Osteoblast (primary cell): ENCODE measurements around the gene CACNG8. TPM values are rescaled to one million over a fixed set of nuclear protein-coding genes. Genes with fewer than 3 reads are reported as not detected.
A peak's percentile ranks its signal among the peaks of the same experiment; 100 is the strongest.

Experiments
- DNase-seq: peaks from one replicate; pipeline ENCODE4 v3.0.0; 2011; ENCODE audit warnings: low spot score, mixed read lengths; ENCODE audit not compliant: insufficient read length; ENCODE audit errors: missing footprints
- H2AFZ ChIP-seq: 2 replicates; pipeline ENCODE4 v1.6.0; 2011; ENCODE audit warnings: mild to moderate bottlenecking, low read length
- H3K27ac ChIP-seq: 2 replicates; pipeline ENCODE4 v1.5.1; 2011; ENCODE audit warnings: mild to moderate bottlenecking, low read depth, low read length, moderate library complexity
- H3K27me3 ChIP-seq: 2 replicates; pipeline ENCODE4 v1.6.0; 2012; ENCODE audit warnings: mild to moderate bottlenecking, control low read depth, inconsistent platforms, low read length, moderate library complexity; ENCODE audit not compliant: insufficient read depth
- H3K36me3 ChIP-seq: 2 replicates; pipeline ENCODE4 v1.5.1; 2011; ENCODE audit warnings: mild to moderate bottlenecking, low read length, control low read depth, moderate library complexity; ENCODE audit not compliant: insufficient read depth
- H3K4me1 ChIP-seq: 2 replicates; pipeline ENCODE4 v1.5.1; 2011; ENCODE audit warnings: mild to moderate bottlenecking, low read length, control low read depth, moderate library complexity; ENCODE audit not compliant: insufficient read depth
- H3K4me2 ChIP-seq: 2 replicates; pipeline ENCODE4 v1.6.0; 2011; ENCODE audit warnings: mild to moderate bottlenecking, low read length; ENCODE audit not compliant: insufficient read depth
- H3K4me3 ChIP-seq: fragments of 200-600 bp; sonication (generic); 3 replicates; pipeline ENCODE4 v1.5.1; 2012; ENCODE audit warnings: mild to moderate bottlenecking, low read length, inconsistent platforms; ENCODE audit not compliant: insufficient read depth
- H3K79me2 ChIP-seq: 2 replicates; pipeline ENCODE4 v1.6.0; 2012; ENCODE audit warnings: mild to moderate bottlenecking, low read length, control low read depth, inconsistent platforms; ENCODE audit not compliant: insufficient read depth
- H3K9me3 ChIP-seq: 2 replicates; pipeline ENCODE4 v1.5.1; 2011; ENCODE audit warnings: low read depth, low read length, control low read depth
- H4K20me1 ChIP-seq: 2 replicates; pipeline ENCODE4 v1.6.0; 2012; ENCODE audit warnings: mild to moderate bottlenecking, low read length, control low read depth; ENCODE audit not compliant: insufficient read depth
- total RNA-seq: library from RNA; depleted of rRNA; stranded (reverse); fragments of >200 nt; gene quantifications from 2 replicates; pipeline ENCODE4 v1.2.3, GENCODE V29; 2012
- TF ChIP-seq, protein P1 (sequence below): IDR thresholded peaks from 2 replicates; pipeline ENCODE4 v1.5.1; 2011; ENCODE audit warnings: mild to moderate bottlenecking, low read depth, low read length, moderate library complexity; ENCODE audit errors: extremely low read depth

Gene CACNG8
- total RNA-seq, 1 donor, result not detected

DNA sequence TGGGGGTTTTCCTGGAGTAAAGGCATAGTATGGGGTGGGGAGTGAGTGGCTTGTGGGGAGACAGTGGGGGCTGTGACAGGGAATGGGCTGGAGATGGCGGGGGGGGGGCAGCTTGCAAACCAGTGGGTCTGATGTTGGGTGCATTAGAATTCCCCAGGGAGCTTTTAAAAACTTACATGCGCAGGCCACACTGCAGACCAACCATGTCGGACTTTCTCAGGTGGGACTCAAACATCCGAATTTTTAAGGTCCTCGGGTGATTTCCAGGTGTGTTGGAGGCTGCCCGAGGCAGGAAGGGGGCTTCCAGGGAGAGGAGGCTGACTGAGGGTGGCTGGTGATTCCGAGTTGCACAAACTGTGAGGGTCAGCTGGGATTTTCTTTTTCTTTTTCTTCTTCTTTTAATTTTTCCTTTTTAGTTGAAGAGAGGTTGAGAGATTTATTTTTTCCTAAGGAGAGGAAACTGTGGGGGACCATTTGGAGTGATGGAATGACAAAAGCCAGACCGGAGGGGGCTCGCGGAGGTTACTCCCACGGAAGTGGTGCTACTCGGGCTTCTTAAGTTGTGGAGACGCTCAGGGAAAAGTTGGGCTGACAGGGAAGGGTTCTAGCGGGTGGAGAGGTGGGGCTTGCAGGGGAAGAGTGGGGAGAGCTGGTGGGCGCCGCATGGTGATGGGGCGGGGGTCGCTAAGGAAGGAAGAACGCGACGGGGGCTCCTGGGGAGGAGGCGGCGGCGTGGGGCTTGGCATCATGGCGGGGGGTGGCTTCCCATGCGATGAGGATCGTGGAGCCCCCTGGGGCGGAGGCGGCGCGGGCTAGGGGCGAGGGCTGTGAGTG lies 997 bp upstream of the CACNG8 start:
- H3K4me3 ChIP-seq, result no peak overlapping the region

DNA sequence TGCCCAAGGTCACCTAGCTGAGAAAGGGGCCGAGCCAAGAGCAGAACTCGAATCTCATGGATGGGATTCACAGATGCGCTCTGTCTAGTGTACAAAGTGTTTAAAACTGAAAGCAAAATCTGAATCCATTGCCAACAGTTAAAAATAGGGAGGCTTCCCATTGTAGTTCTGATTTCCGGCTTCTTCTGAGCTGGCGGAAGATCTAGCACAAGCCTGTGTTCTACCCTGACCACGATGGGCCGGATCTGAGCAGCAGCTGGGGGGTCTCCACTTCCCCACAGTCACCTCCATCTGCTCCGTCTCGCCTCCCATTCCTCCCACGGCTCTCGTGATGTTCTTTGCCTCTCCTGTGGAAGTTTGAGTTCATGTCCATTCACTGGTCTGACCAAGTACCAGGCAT lies 2.4 kb downstream of the CACNG8 start:
- Histone ChIP-seq H3K27ac (no peak overlapping the region), H3K36me3 (no peaks in the 10 kb centered on the region), H2AFZ (no peak overlapping the region), H3K79me2 (no peaks in the 10 kb centered on the region), H3K9me3 (no peaks in the 10 kb centered on the region), H3K4me2 (peak overlapping the region; percentile 32), H3K4me3 (no peak overlapping the region), H4K20me1 (no peaks in the 10 kb centered on the region), H3K4me1 (no peaks in the 10 kb centered on the region), H3K27me3 (peaks cover 31% of the 10 kb centered on the region)
- peak; percentile 73 for DNase-seq
- TF ChIP-seq, protein P1, sequence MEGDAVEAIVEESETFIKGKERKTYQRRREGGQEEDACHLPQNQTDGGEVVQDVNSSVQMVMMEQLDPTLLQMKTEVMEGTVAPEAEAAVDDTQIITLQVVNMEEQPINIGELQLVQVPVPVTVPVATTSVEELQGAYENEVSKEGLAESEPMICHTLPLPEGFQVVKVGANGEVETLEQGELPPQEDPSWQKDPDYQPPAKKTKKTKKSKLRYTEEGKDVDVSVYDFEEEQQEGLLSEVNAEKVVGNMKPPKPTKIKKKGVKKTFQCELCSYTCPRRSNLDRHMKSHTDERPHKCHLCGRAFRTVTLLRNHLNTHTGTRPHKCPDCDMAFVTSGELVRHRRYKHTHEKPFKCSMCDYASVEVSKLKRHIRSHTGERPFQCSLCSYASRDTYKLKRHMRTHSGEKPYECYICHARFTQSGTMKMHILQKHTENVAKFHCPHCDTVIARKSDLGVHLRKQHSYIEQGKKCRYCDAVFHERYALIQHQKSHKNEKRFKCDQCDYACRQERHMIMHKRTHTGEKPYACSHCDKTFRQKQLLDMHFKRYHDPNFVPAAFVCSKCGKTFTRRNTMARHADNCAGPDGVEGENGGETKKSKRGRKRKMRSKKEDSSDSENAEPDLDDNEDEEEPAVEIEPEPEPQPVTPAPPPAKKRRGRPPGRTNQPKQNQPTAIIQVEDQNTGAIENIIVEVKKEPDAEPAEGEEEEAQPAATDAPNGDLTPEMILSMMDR, result no peak

More for the DNA sequence above, 997 bp upstream of the CACNG8 start:
- Histone ChIP-seq H3K27ac (no peak overlapping the region), H3K4me1 (no peaks in the 10 kb centered on the region), H3K4me2 (no peak overlapping the region), H2AFZ (no peak overlapping the region), H3K27me3 (peaks cover 61% of the 10 kb centered on the region), H3K79me2 (no peaks in the 10 kb centered on the region), H3K36me3 (no peaks in the 10 kb centered on the region), H3K9me3 (no peaks in the 10 kb centered on the region), H4K20me1 (no peaks in the 10 kb centered on the region)
- TF ChIP-seq, protein P1, result no peak
- peak; percentile 72 for DNase-seq

DNA sequence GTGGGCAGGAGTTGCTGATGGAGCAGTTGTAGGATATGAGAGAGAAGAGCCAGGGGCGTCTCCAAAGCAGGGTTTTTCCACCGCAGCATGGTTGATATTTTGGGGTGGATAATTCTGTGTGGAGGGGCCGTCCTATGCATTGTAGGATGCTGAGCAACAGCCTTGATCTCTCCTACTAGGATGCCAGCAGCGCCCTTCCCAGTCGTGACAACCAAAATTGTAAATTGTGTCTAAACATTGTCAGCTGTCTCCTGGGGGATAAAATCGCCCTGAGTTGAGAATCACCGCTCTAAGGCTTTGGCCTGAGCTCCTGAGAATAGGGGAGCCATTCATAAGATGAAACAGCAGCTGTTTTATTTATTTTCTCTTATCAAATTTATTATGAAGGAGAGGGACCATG lies 4.2 kb downstream of the CACNG8 start:
- H2AFZ ChIP-seq, result no peak overlapping the region
- H3K4me2 ChIP-seq, result no peak overlapping the region
- H3K9me3 ChIP-seq, result no peaks in the 10 kb centered on the region
- H3K79me2 ChIP-seq, result no peaks in the 10 kb centered on the region
- H3K4me3 ChIP-seq, result no peak overlapping the region
- H3K27me3 ChIP-seq, result peaks cover 16% of the 10 kb centered on the region
- H3K36me3 ChIP-seq, result no peaks in the 10 kb centered on the region
- no peaks in the 10 kb centered on the region for H3K4me1 ChIP-seq
- no peak overlapping the region for H3K27ac ChIP-seq
- peak; percentile 51 for DNase-seq
- H4K20me1 ChIP-seq, result no peaks in the 10 kb centered on the region
- TF ChIP-seq, protein P1, result no peak

DNA sequence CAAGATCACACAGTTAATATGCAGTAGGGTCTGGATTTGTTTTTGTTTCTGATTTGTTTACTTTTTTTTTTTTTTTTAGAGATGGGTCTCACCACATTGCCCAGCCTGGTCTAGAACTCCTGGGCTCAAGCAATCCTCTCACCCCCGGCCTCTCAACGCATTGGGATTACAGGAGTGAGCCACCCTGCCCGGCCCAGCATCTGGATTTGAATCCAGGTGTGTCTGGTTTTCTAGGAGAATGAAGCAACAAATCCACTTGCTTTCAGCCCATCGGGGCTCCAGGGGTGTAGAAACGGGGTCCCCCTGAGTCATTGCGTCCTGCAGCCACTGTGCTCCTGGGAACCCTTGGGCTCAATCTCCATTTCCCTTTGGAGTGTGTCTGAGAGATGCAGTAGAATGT lies 6.6 kb downstream of the CACNG8 start:
- Histone ChIP-seq H3K4me3 (no peak overlapping the region), H3K79me2 (no peaks in the 10 kb centered on the region), H2AFZ (no peak overlapping the region), H4K20me1 (no peaks in the 10 kb centered on the region), H3K9me3 (no peaks in the 10 kb centered on the region), H3K27ac (no peak overlapping the region), H3K36me3 (no peaks in the 10 kb centered on the region), H3K4me1 (no peaks in the 10 kb centered on the region), H3K27me3 (peaks cover 11% of the 10 kb centered on the region), H3K4me2 (no peak overlapping the region)
- peak; percentile 38 for DNase-seq
- TF ChIP-seq, protein P1, result no peak
